GM21381 (cell line): Measurements from ENCODE around the gene LTBP3.

Source experiments
- ATAC-seq: cut with Tn5 transposase; IDR thresholded peaks from one replicate; pipeline ENCODE4 v1.9.1; 2021; ENCODE audit warnings: mild to moderate bottlenecking, moderate library complexity; ENCODE audit not compliant: unreplicated experiment

LTBP3 gene

GRCh38 chr11:65498727-65498976 lies 59.5 kb downstream of the LTBP3 start:
- no peak for ATAC-seq

- no peak for ATAC-seq
Observed at GRCh38 chr11:65498042-65498726, 60.0 kb downstream of the LTBP3 start.

DNA sequence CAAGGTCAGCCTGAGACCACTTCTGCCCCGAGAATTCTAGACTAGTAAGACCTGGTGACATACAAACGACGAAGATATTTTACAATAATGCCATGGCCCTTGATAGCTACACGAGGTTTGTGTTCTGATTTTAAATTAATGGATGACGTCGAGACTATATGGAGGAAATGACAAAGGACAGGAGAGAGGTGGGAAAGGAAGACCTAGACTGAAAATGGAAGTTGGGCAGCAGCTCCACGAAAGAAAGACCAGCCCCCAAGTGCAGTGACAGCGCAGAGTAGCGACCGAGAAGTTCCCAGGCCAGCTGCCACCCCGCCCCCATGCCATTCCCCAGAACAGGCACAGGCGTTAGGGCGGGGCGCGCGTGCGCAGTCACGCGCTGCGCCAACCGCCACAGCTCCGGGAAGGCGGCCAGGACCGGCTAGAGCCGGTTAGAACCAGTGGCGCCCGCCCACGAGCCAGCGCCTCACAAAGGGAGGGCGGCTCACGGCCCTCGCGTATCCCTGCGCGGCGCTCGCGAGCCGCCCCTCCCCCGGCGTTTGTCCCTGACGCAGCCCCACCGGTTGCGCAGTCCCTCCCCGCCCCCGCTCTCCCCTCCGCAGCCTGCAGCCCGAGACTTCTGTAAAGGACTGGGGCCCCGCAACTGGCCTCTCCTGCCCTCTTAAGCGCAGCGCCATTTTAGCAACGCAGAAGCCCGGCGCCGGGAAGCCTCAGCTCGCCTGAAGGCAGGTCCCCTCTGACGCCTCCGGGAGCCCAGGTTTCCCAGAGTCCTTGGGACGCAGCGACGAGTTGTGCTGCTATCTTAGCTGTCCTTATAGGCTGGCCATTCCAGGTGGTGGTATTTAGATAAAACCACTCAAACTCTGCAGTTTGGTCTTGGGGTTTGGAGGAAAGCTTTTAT lies 60.8 kb downstream of the LTBP3 start:
- ATAC-seq = peak; percentile 59

GRCh38 chr11:65496304-65497140 lies 61.6 kb downstream of the LTBP3 start:
- no peak for ATAC-seq

DNA sequence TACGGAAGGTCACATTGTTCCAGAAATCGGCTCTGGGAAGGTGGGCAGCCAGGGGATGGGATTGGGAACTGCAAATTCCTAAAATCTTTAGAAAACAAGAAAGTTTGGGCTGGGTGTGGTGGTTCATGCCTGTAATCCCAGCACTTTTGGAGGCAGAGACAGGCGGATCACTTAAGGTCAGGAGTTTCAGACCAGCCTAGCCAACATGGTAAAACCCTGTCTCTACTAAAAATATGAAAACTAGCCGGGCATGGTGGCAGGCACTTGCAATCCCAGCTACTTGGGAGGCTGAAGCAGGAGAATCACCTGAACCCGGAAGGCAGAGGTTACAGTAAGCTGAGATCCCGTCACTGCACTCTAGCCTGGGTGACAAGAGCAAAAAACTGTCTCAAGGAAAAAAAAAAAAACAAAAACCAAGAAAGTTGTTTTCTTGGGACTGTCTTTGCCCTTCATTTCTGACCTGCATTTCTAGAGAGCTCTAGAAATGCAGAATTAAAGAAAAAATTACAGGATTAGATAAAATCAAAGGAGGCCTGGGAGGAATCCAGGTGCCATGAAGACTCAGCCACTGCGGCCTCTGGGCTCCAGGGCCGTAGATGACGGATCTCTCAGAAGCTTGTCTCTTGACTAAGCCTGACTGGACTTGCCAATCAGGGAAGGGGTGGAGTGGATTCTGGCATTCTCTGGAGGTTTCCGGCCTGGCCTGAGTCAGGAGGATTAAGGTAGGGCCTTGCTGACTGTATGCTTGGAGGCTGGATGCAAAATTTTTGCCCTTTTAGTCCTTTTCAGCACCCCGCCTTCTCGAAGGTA lies 64.6 kb downstream of the LTBP3 start:
- no peak for ATAC-seq

- ATAC-seq = peak; percentile 20
Observed at GRCh38 chr11:65492637-65493366, 65.4 kb downstream of the LTBP3 start.

DNA sequence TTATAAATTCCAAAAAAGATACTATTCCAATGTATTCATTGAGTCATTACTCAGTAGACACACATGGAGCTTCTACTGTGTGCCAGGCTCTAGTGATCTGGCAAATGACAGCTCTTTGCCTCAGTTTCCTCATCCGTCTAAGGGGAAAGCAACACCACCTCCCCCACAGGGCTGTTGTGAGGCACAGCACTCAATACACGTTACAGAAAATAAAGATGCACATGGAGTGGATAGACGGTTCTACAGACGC lies 65.8 kb downstream of the LTBP3 start:
- no peak for ATAC-seq

- ATAC-seq = no peak
Observed at GRCh38 chr11:65491614-65492386, 66.4 kb downstream of the LTBP3 start.

DNA sequence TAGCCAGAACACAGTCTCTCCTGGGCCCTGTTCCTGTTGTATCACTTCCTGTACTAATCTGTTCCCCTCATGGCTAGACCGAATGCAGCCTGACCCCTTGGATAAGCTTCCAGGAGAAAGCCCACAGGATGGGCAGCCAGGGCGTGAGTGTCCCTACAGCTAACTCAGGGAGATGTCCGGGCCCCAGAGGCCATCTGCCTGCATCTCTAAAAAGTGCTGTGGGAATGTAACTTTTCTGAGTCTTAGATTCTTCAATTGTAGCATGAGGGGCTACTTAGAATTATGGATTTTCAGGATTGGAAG lies 67.0 kb downstream of the LTBP3 start:
- ATAC-seq = no peak

DNA sequence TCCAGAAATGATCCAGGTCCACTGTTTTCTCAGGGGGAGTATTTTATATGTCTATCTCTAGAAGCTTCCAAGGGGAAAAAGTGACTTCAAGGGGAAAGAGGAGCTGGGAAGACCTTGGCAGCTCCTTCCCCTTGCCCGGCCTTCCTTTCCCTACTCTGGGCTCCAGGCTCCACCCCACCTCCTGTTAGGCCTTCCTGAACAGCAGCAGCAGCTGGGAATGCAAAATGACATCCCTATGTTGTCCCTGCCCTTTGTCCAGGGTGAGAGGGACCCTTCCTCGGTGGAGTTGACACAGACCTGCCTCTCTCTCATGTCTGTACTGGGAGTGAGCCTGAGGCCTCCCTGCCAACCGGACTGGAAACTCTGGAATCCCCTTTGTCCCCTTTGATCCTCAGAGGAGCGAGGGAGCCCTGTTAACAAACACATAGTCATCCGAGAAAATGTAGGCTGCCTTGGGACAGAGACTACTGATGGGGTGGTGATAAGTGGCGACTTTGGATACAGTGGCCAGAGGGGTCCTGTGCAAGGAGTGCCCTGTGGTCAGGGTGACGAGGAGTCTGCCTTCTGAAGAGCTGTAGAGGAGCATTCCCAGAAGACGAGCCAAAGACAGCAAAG lies 68.3 kb downstream of the LTBP3 start:
- no peak for ATAC-seq

DNA sequence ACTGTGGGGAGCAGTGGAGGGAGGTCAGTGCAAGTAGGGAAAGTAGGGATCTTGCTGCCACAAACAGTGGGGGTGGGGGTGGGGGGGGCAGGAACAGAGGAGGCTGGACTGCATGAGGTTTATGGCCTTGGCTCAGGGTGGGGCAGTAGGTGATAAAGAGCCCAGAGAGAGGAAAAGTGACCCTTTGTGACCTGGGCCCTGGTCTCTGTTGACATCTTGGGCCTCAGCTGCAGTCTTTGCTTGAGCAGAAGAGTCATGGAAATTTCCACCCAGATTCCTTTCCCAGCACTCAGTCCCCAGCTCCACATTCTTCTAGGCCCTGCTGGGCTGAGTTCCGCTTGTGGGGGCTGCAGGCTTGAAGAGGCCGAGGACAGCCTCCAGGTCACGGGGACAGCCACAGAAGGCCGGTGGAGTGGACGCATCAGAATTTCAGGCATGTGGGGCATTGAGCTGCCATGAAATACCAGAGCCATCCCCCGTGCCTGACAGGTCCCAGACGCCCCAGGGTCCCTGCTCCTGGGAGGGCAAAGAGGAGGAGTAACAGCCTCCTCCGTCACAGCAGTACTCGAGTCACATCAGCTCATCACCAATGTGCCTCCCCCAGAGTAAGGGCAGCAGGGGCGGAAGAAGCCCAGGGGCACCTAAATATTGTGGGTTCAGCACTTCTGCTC lies 69.0 kb downstream of the LTBP3 start:
- ATAC-seq = no peak
